ENCODE measurements around the gene VAPA. TPM values are rescaled to one million over a fixed set of nuclear protein-coding genes. Genes with fewer than 3 reads are reported as not detected.

The VAPA gene
- total and polyA plus RNA-seq, 9 of the 15 experiments (the other 6 are each of a cell fraction or from before 2014, with no cell fraction given), result 219 to 902 (median 526) TPM

DNA sequence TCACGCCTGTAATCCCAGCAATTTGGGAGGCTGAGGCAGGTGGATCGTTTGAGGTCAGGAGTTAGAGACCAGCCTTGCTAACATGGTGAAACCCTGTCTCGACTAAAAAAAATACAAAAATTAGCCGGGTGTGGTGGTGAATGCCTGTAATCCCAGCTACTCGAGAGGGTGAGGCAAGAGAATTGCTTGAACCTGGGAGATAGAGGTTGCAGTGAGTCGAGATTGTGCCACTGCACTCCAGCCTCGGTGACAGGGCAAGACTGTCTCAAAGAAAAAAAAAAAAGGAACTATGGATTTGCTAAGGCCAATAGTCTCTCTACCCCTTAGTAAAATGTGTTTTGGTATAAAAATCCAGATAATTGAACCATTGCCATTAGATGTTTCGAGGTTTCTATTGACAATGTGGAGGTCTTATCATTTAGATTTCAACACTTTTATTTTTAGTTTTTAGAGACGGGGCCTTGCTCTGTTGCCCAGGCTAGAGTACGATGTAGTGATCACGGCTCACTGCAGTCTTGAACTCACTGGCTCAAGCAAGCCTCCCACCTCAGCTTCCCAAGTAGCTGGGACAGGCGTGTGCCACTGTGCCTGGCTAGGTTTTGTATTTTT, 29.2 kb upstream of the VAPA start (continued):
- TF ChIP-seq ZMIZ1 (IDR thresholded peaks at IDR 0.05; ENCODE audit: low read depth in 2 of 2, low read length in 2 of 2) (no peak), ZBTB49 (CRISPR knock-in tag; IDR thresholded peaks at IDR 0.05; ENCODE audit: borderline replicate concordance) (no peak), MAX (CRISPR knock-in tag; IDR thresholded peaks at IDR 0.05) (no peak), BCOR (IDR thresholded peaks at IDR 0.05) (no peak), TEAD1 (CRISPR knock-in tag; IDR thresholded peaks at IDR 0.05) (0 out of 4 replicates have a peak, but pooled peaks of 1 of the 2 experiments have one; percentile 53), EP400 (IDR thresholded peaks at IDR 0.05) (no peak), SLC30A9 (CRISPR knock-in tag; IDR thresholded peaks at IDR 0.05) (no peak), RCOR1 (IDR thresholded peaks at IDR 0.05; ENCODE audit: borderline replicate concordance in 1 of 2, low read depth in 2 of 2, low read length in 2 of 2) (no peak), THRAP3 (IDR thresholded peaks at IDR 0.05; ENCODE audit: borderline replicate concordance) (no peak), ESRRB (CRISPR knock-in tag; IDR thresholded peaks at IDR 0.05; ENCODE audit: borderline replicate concordance) (no peak), HNRNPL (IDR thresholded peaks at IDR 0.05; ENCODE audit: low read depth, low read length) (no peak), ZNF324 (CRISPR knock-in tag; IDR thresholded peaks at IDR 0.05) (no peak), ZC3H11A (IDR thresholded peaks at IDR 0.05; ENCODE audit: low read depth, low read length) (no peak), ZBED1 (IDR thresholded peaks at IDR 0.05) (no peak), SMARCB1 (IDR thresholded peaks at IDR 0.05; ENCODE audit: insufficient read length, low read depth) (no peak), ZNF121 (CRISPR knock-in tag; conservative IDR thresholded peaks at IDR 0.05) (0 out of 2 replicates have a peak, but pooled peaks have one; percentile 19), SMAD4 (CRISPR knock-in tag; conservative IDR thresholded peaks at IDR 0.05) (peak; percentile 65), FOXJ2 (tag; IDR thresholded peaks at IDR 0.05) (no peak), BACH1 (tag; IDR thresholded peaks at IDR 0.05) (peak; percentile 52), ZFX (CRISPR knock-in tag; IDR thresholded peaks at IDR 0.05) (peak; percentile 45; the same call in 1 of the 2 replicates), JUND (IDR thresholded peaks at IDR 0.05; ENCODE audit: borderline replicate concordance, low read depth, low read length) (no peak), JUND (tag; IDR thresholded peaks at IDR 0.05; ENCODE audit: borderline replicate concordance, low read depth, low read length) (no peak), NCOA1 (IDR thresholded peaks at IDR 0.05; ENCODE audit: low read depth) (no peak), POLR2A (conservative IDR thresholded peaks at IDR 0.05) (no peak)
